Astrocyte (in vitro differentiated cells and primary cell): ENCODE data around the gene TMEM94. TPM values are rescaled to one million over a fixed set of nuclear protein-coding genes. Genes with fewer than 3 reads are reported as not detected.
"Not testable (repeated sequence)": the region's sequence is repeated elsewhere in the genome, so short reads cannot be mapped to it uniquely, and the experiment has no call there.

ENCODE experiments used
- DNase-seq: peaks from one replicate; pipeline ENCODE4 v3.0.0-alpha.2; 2010; ENCODE audit warnings: low read depth
- FAIRE-seq: peaks from 2 replicates; lab custom pipeline; 2011; peaks lifted over from hg19 to GRCh38; lab: Jason Lieb, UNC
- H2AFZ ChIP-seq: 2 replicates; pipeline ENCODE4 v1.6.0; 2012; ENCODE audit warnings: low read depth, low read length, inconsistent platforms
- H3K27ac ChIP-seq: 2 replicates; pipeline ENCODE4 v1.5.1; 2011; ENCODE audit warnings: low read depth, low read length, inconsistent platforms
- H3K27me3 ChIP-seq: 2 replicates; pipeline ENCODE4 v1.6.0; 2011; ENCODE audit warnings: low read length, inconsistent platforms; ENCODE audit not compliant: insufficient read depth
- H3K36me3 ChIP-seq: 2 replicates; pipeline ENCODE4 v1.5.1; 2011; ENCODE audit warnings: low read length, inconsistent platforms; ENCODE audit not compliant: insufficient read depth
- H3K4me1 ChIP-seq: 2 replicates; pipeline ENCODE4 v1.5.1; 2011; ENCODE audit warnings: low read length, inconsistent platforms; ENCODE audit not compliant: insufficient read depth
- H3K4me2 ChIP-seq: 2 replicates; pipeline ENCODE4 v1.6.0; 2012; ENCODE audit warnings: low read length, inconsistent platforms
- H3K4me3 ChIP-seq: 2 replicates; pipeline ENCODE4 v1.5.1; 2011; ENCODE audit warnings: low read depth, mild to moderate bottlenecking, low read length, inconsistent platforms; ENCODE audit not compliant: insufficient read depth
- H3K79me2 ChIP-seq: 2 replicates; pipeline ENCODE4 v1.6.0; 2012; ENCODE audit warnings: mild to moderate bottlenecking, low read length, inconsistent platforms; ENCODE audit not compliant: insufficient read depth
- H3K9ac ChIP-seq: 2 replicates; pipeline ENCODE4 v1.6.0; 2012; ENCODE audit warnings: mild to moderate bottlenecking, low read length, inconsistent platforms
- H3K9me3 ChIP-seq: 2 replicates; pipeline ENCODE4 v1.5.1; 2012; ENCODE audit warnings: low read depth, mild to moderate bottlenecking, low read length, inconsistent platforms; ENCODE audit not compliant: insufficient read depth
- H4K20me1 ChIP-seq: 2 replicates; pipeline ENCODE4 v1.6.0; 2012; ENCODE audit warnings: low read length, inconsistent platforms; ENCODE audit not compliant: insufficient read depth
- H3K27ac Mint-ChIP-seq: one replicate; pipeline ENCODE4 v1.8.0; 2021; ENCODE audit warnings: mild to moderate bottlenecking, mixed read lengths; ENCODE audit not compliant: unreplicated experiment
- H3K27me3 Mint-ChIP-seq: one replicate; pipeline ENCODE4 v1.8.0; 2021; ENCODE audit warnings: low read depth, mixed read lengths; ENCODE audit not compliant: unreplicated experiment
- H3K36me3 Mint-ChIP-seq: one replicate; pipeline ENCODE4 v1.8.0; 2021; ENCODE audit warnings: low read depth, mixed read lengths; ENCODE audit not compliant: unreplicated experiment
- H3K4me1 Mint-ChIP-seq: one replicate; pipeline ENCODE4 v1.8.0; 2021; ENCODE audit warnings: low read depth, mixed read lengths; ENCODE audit not compliant: unreplicated experiment
- H3K4me3 Mint-ChIP-seq: one replicate; pipeline ENCODE4 v1.8.0; 2021; ENCODE audit warnings: mild to moderate bottlenecking, moderate library complexity, mixed read lengths; ENCODE audit not compliant: unreplicated experiment
- H3K9me3 Mint-ChIP-seq: one replicate; pipeline ENCODE4 v1.8.0; 2021; ENCODE audit warnings: mild to moderate bottlenecking, mixed read lengths; ENCODE audit not compliant: unreplicated experiment
- EZH2 ChIP-seq: IDR thresholded peaks from 2 replicates; pipeline ENCODE4 v1.6.1; 2012; ENCODE audit warnings: mild to moderate bottlenecking, low read length, inconsistent platforms; ENCODE audit not compliant: insufficient read depth
- total RNA-seq: library from RNA; stranded (reverse); gene quantifications from 2 replicates; pipeline ENCODE4 v1.2.1, GENCODE V29; 2021
- TF ChIP-seq, protein P1 (sequence below): IDR thresholded peaks from 2 replicates; pipeline ENCODE4 v1.5.1; 2011; ENCODE audit warnings: low read depth, mild to moderate bottlenecking, inconsistent platforms, low read length, moderate library complexity; ENCODE audit not compliant: insufficient read depth

TMEM94 gene
- total RNA-seq, 1 donor from 2014 or later = 52.4 TPM

DNA sequence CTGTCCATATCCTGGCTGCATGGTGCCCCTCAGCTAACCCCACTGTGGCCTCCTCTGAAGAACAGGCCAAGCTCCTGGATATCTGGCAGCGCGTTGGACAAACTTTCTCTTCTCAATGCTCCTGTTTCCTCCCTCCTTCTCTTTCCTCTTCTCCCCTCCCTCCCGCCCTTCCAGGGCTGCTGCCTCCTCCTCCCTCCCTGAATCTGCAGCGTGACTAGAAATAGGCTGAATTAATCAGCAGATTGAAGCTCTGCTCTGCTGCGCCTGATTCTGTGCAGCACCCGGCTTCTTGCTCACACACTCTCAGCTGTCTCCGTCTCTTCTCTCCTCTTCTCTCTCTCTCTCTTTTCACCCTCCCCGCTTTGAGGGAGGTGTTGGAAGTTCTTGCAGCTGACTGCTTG is 19.8 kb downstream of the TMEM94 start:
- no peak overlapping the region for H3K4me3 Mint-ChIP-seq

DNA sequence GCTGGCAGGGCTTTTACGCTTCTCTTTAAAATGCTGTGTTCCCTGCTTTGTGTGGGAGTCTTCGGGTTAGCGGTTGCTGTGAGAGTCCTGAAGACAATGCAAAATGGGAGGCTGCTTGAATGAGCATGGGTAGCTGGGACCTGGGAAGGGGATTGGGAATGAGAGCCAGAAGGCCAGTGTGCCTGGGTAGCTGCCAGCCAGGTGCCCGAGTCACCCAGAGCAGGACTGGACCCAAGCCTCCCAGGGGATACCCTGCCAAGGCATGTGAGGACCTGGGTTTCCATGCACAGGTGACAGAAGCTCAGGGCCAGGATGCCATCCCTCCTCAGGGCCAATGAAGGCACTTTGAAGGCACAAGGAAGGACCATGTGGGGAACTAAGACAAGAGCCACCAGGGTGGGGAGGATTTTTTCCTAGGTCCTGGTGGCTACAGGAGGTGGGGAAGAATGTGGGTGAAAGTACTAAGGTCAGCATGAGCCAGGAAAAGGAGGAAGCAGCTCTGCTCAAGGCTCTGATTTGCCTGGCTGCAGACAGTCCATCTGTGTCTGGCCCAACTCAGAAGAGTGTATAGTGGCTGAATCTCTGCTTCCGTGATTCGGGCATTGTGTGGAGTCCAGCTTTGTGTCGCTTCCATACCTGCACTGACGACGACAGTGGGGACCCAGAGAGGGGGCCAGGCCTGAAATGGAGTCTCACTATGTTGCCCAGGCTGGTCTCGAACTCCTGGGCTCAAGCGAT is 20.5 kb downstream of the TMEM94 start:
- Mint-ChIP-seq H3K27ac (no peak overlapping the region), H3K9me3 (no peaks in the 10 kb centered on the region), H3K4me3 (no peak overlapping the region), H3K36me3 (peaks cover 11% of the 10 kb centered on the region), H3K4me1 (peaks cover 19% of the 10 kb centered on the region), H3K27me3 (no peaks in the 10 kb centered on the region)
- H3K79me2 ChIP-seq = peaks cover 17% of the 10 kb centered on the region
- H3K27me3 ChIP-seq = no peaks in the 10 kb centered on the region
- TF ChIP-seq, protein P1, sequence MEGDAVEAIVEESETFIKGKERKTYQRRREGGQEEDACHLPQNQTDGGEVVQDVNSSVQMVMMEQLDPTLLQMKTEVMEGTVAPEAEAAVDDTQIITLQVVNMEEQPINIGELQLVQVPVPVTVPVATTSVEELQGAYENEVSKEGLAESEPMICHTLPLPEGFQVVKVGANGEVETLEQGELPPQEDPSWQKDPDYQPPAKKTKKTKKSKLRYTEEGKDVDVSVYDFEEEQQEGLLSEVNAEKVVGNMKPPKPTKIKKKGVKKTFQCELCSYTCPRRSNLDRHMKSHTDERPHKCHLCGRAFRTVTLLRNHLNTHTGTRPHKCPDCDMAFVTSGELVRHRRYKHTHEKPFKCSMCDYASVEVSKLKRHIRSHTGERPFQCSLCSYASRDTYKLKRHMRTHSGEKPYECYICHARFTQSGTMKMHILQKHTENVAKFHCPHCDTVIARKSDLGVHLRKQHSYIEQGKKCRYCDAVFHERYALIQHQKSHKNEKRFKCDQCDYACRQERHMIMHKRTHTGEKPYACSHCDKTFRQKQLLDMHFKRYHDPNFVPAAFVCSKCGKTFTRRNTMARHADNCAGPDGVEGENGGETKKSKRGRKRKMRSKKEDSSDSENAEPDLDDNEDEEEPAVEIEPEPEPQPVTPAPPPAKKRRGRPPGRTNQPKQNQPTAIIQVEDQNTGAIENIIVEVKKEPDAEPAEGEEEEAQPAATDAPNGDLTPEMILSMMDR = no peak
- no peak for TF ChIP-seq EZH2
- H3K9me3 ChIP-seq = no peaks in the 10 kb centered on the region
- H4K20me1 ChIP-seq = peaks cover 46% of the 10 kb centered on the region
- peak overlapping the region; percentile 63 for H3K4me2 ChIP-seq
- FAIRE-seq (no peak), DNase-seq (no peak)
- peaks cover 22% of the 10 kb centered on the region for H3K4me1 ChIP-seq
- no peak overlapping the region for H3K27ac ChIP-seq
- H2AFZ ChIP-seq = no peak overlapping the region
- no peak overlapping the region for H3K4me3 ChIP-seq
- H3K9ac ChIP-seq = peak overlapping the region; percentile 25
- H3K36me3 ChIP-seq = no peaks in the 10 kb centered on the region

More for the DNA sequence above, 19.8 kb downstream of the TMEM94 start:
- H3K79me2 ChIP-seq = peaks cover 17% of the 10 kb centered on the region
- Mint-ChIP-seq H3K27me3 (no peaks in the 10 kb centered on the region), H3K4me1 (peaks cover 19% of the 10 kb centered on the region), H3K27ac (no peak overlapping the region), H3K9me3 (no peaks in the 10 kb centered on the region), H3K36me3 (peaks cover 16% of the 10 kb centered on the region)
- no peak overlapping the region for H3K4me3 ChIP-seq
- peaks cover 22% of the 10 kb centered on the region for H3K4me1 ChIP-seq
- H3K4me2 ChIP-seq = peak overlapping the region; percentile 63
- no peak overlapping the region for H3K27ac ChIP-seq
- no peaks in the 10 kb centered on the region for H3K36me3 ChIP-seq
- peak; percentile 29 for DNase-seq
- H2AFZ ChIP-seq = no peak overlapping the region
- no peaks in the 10 kb centered on the region for H3K27me3 ChIP-seq
- FAIRE-seq = no peak
- peaks cover 46% of the 10 kb centered on the region for H4K20me1 ChIP-seq
- H3K9me3 ChIP-seq = no peaks in the 10 kb centered on the region
- peak overlapping the region; percentile 25 for H3K9ac ChIP-seq
- TF ChIP-seq, protein P1 = no peak
- TF ChIP-seq EZH2 = no peak

DNA sequence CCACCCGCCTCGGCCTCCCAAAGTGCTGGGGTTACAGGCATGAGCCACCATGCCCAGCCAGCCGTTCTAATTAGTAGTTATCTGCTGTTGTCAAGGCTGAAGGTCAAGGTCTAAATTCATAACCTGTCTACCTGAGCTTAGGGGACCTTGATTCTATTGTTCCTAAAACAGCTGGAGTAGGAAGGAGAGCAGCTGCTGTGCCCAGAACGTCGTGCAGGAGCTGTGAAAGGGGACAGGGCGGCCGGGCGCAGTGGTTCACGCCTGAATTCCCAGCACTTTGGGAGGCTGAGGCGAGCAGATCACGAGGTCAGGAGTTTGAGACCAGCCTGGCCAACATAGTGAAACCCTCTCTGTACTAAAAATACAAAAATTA is 21.0 kb downstream of the TMEM94 start:
- H3K4me3 ChIP-seq, H3K9ac ChIP-seq, H3K36me3 Mint-ChIP-seq, H3K9me3 Mint-ChIP-seq, H3K9me3 ChIP-seq, H3K4me3 Mint-ChIP-seq, H3K27ac Mint-ChIP-seq, H2AFZ ChIP-seq, H3K27me3 Mint-ChIP-seq, H3K27ac ChIP-seq, H3K36me3 ChIP-seq, H3K4me2 ChIP-seq, FAIRE-seq, H3K27me3 ChIP-seq, DNase-seq: not testable (repeated sequence)
- H3K4me1 Mint-ChIP-seq = peaks cover 19% of the 10 kb centered on the region
- Histone ChIP-seq H4K20me1 (peaks cover 46% of the 10 kb centered on the region), H3K79me2 (peaks cover 17% of the 10 kb centered on the region), H3K4me1 (peaks cover 22% of the 10 kb centered on the region)
